ENCODE measurements around the gene DNAI1. TPM values are rescaled to one million over a fixed set of nuclear protein-coding genes. Genes with fewer than 3 reads are reported as not detected.

The DNAI1 gene
- total and polyA plus RNA-seq, 2 experiments from 2014 or later, result 1.6 to 2.2 TPM

GRCh38 chr9:34518896-34519295, 60.3 kb downstream of the DNAI1 start:
- peaks cover 16% of the 10 kb centered on the region for H3K27me3 ChIP-seq
- H3K9me3 ChIP-seq (ENCODE audit: low read depth), result no peaks in the 10 kb centered on the region
- TF ChIP-seq CTCF (IDR thresholded peaks at IDR 0.05; ENCODE audit: low read depth, low read length), result no peak
- H3K4me3 ChIP-seq, result no peak overlapping the region
- no peaks in the 10 kb centered on the region for H3K36me3 ChIP-seq
- H3K27ac ChIP-seq, result no peak overlapping the region
- H3K4me1 ChIP-seq (ENCODE audit: low read depth), result peaks cover 3% of the 10 kb centered on the region
- no peak for DNase-seq (ENCODE audit: low read depth in 1 of 2, low spot score in 1 of 2)

DNA sequence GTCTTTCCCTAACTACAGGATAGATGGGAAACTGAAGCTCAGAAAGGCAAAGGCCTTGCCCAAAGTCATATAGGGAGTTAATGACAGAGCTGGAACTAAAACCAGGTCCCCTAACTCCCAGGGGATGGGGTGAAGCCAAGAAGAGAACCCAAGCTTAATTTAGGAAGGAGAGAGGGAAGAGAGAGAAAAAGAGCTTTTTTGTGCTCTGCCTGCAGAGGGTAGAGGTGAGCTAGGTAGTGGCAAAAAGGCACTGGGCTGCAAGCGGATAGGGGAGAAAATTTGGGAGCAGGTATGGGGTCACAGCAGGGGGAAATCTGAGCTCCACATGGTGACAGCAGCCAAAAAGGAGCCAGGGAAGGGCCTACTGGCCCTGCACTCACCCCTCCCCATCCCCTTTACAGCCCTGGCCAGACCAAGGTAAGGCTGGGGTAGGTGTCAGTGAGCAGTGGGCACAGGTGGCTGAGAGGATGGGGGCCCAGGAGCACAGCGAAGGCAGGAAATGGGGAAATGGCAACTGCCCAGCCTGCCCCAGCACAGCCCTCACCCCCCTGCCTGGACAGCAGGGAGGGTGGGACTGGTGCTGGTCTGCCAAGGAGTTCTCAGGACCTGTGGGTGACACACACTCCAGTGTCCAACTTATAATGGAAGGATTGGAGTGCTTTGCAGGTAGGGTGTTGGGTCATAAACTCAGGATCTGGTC, 60.9 kb downstream of the DNAI1 start:
- Histone ChIP-seq H3K27me3 (peaks cover 16% of the 10 kb centered on the region), H3K4me1 (ENCODE audit: low read depth) (no peaks in the 10 kb centered on the region), H3K4me3 (no peak overlapping the region), H3K36me3 (no peaks in the 10 kb centered on the region), H3K27ac (no peak overlapping the region), H3K9me3 (ENCODE audit: low read depth) (no peaks in the 10 kb centered on the region)
- no peak for TF ChIP-seq CTCF (IDR thresholded peaks at IDR 0.05; ENCODE audit: low read depth, low read length)
- DNase-seq (ENCODE audit: low read depth in 1 of 2, low spot score in 1 of 2), result no peak

- H3K27ac ChIP-seq, result no peak overlapping the region
- H3K27me3 ChIP-seq, result peaks cover 16% of the 10 kb centered on the region
- H3K9me3 ChIP-seq (ENCODE audit: low read depth), result no peaks in the 10 kb centered on the region
- H3K4me3 ChIP-seq, result no peak overlapping the region
- no peaks in the 10 kb centered on the region for H3K4me1 ChIP-seq (ENCODE audit: low read depth)
- DNase-seq (ENCODE audit: low read depth in 1 of 2, low spot score in 1 of 2), result no peak
- no peaks in the 10 kb centered on the region for H3K36me3 ChIP-seq
- no peak for TF ChIP-seq CTCF (IDR thresholded peaks at IDR 0.05; ENCODE audit: low read depth, low read length)
Measured at GRCh38 chr9:34520096-34520495, 61.5 kb downstream of the DNAI1 start.

GRCh38 chr9:34520505-34521385, 62.1 kb downstream of the DNAI1 start:
- no peaks in the 10 kb centered on the region for H3K4me1 ChIP-seq (ENCODE audit: low read depth)
- H3K36me3 ChIP-seq, result no peaks in the 10 kb centered on the region
- TF ChIP-seq CTCF (IDR thresholded peaks at IDR 0.05; ENCODE audit: low read depth, low read length), result no peak
- no peak for DNase-seq (ENCODE audit: low read depth in 1 of 2, low spot score in 1 of 2)
- H3K4me3 ChIP-seq, result no peak overlapping the region
- no peak overlapping the region for H3K27ac ChIP-seq
- no peaks in the 10 kb centered on the region for H3K9me3 ChIP-seq (ENCODE audit: low read depth)
- peaks cover 16% of the 10 kb centered on the region for H3K27me3 ChIP-seq

GRCh38 chr9:34521406-34522045, 62.9 kb downstream of the DNAI1 start:
- Histone ChIP-seq H3K4me3 (no peak overlapping the region), H3K4me1 (ENCODE audit: low read depth) (no peaks in the 10 kb centered on the region), H3K27ac (no peak overlapping the region), H3K27me3 (peaks cover 16% of the 10 kb centered on the region), H3K36me3 (no peaks in the 10 kb centered on the region), H3K9me3 (ENCODE audit: low read depth) (no peaks in the 10 kb centered on the region)
- no peak for TF ChIP-seq CTCF (IDR thresholded peaks at IDR 0.05; ENCODE audit: low read depth, low read length)
- no peak for DNase-seq (ENCODE audit: low read depth in 1 of 2, low spot score in 1 of 2)
